Endothelial cell of umbilical vein (primary cell): ENCODE measurements around the gene RBFOX1.

Source experiments
- CTCF ChIP-seq, 2 donors: IDR thresholded peaks; 1 replicate in 1 of 2; 2 replicates in 1 of 2; pipeline ENCODE4 v1.5.1; 2011; ENCODE audit warnings: low read length in 2 of 2, mild to moderate bottlenecking in 2 of 2, moderate library complexity in 2 of 2, control low read depth in 1 of 2, inconsistent platforms in 1 of 2, low read depth in 1 of 2; ENCODE audit not compliant: insufficient read depth in 1 of 2; ENCODE audit errors: extremely low read depth in 1 of 2
- EZH2 ChIP-seq: IDR thresholded peaks from 2 replicates; pipeline ENCODE4 v1.6.1; 2012; ENCODE audit warnings: borderline replicate concordance, low read depth, mild to moderate bottlenecking, moderate library complexity, low read length, inconsistent platforms; ENCODE audit not compliant: severe bottlenecking
- FOS ChIP-seq: IDR thresholded peaks from 2 replicates; pipeline ENCODE4 v1.6.1; 2011; ENCODE audit warnings: mild to moderate bottlenecking, low read length, moderate library complexity, borderline replicate concordance; ENCODE audit not compliant: insufficient read depth
- GATA2 ChIP-seq: IDR thresholded peaks from 2 replicates; pipeline ENCODE4 v1.7.0; 2011; ENCODE audit warnings: low read depth, mild to moderate bottlenecking, moderate library complexity, mixed read lengths, low read length; ENCODE audit not compliant: insufficient read length, insufficient read depth
- MAX ChIP-seq: IDR thresholded peaks from 2 replicates; pipeline ENCODE4 v1.6.1; 2011; ENCODE audit not compliant: insufficient read depth, insufficient read length
- MYC ChIP-seq: IDR thresholded peaks from one replicate; pipeline ENCODE4 v1.6.1; 2011; ENCODE audit warnings: mild to moderate bottlenecking, low read depth, low read length
- POLR2A ChIP-seq: IDR thresholded peaks from 2 replicates; pipeline ENCODE4 v1.6.1; 2012; ENCODE audit warnings: low read depth, mild to moderate bottlenecking, control low read depth, low read length
- POLR2AphosphoS5 ChIP-seq: IDR thresholded peaks from 2 replicates; pipeline ENCODE4 v1.6.1; 2012; ENCODE audit warnings: low read depth, mild to moderate bottlenecking, control low read depth, low read length, moderate library complexity; ENCODE audit not compliant: insufficient read depth

DNA sequence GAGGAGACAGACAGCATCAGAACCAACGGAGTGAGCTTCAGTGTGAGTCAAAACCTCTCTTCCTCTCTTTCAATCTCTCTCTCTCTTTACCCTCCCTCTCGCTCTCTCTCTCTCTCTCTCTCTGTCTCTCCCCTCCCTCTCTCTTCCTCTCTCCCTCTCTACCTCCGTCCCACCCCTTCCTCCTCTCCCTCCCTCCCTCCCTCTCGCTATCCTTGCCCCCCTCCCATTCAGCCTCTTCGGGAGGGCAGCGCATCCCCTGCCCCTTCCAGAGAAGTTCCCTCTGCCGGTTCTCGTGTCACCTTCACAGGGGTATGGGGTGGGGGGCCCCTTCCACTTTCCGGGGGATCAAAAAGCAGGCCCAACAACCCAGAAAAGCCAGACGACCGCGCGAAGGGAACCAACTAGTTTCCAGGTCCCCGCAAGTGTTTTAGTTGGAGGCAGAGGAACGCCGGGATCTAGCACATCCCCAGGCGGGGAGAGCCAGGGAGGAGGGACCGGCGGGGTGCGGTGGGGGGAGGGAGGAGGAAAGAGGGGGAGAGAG is 28.9 kb upstream of the RBFOX1 start:
- TF ChIP-seq CTCF (IDR thresholded peaks at IDR 0.05; ENCODE audit: extremely low read depth in 1 of 2, insufficient read depth in 1 of 2, low read depth in 1 of 2, low read length in 2 of 2) (no peak), POLR2AphosphoS5 (no peak), MAX (no peak), MYC (no peak), POLR2A (no peak), FOS (no peak), EZH2 (no peak), GATA2 (no peak)
